GM12864 (cell line): ENCODE measurements around the gene SLC36A3.

ENCODE experiments used
- DNase-seq: peaks from one replicate; pipeline ENCODE4 v3.0.0-alpha.2; 2011; ENCODE audit warnings: low read depth
- H3K4me3 ChIP-seq: 2 replicates; pipeline ENCODE4 v1.5.1; 2011; ENCODE audit warnings: mild to moderate bottlenecking, low read depth, low read length, control low read depth
- TF ChIP-seq, protein P1 (sequence below): IDR thresholded peaks from 2 replicates; pipeline ENCODE4 v1.5.1; 2011; ENCODE audit warnings: low read depth, mild to moderate bottlenecking, moderate library complexity, low read length, control low read depth, inconsistent platforms; ENCODE audit errors: missing control alignments

Gene SLC36A3

DNA sequence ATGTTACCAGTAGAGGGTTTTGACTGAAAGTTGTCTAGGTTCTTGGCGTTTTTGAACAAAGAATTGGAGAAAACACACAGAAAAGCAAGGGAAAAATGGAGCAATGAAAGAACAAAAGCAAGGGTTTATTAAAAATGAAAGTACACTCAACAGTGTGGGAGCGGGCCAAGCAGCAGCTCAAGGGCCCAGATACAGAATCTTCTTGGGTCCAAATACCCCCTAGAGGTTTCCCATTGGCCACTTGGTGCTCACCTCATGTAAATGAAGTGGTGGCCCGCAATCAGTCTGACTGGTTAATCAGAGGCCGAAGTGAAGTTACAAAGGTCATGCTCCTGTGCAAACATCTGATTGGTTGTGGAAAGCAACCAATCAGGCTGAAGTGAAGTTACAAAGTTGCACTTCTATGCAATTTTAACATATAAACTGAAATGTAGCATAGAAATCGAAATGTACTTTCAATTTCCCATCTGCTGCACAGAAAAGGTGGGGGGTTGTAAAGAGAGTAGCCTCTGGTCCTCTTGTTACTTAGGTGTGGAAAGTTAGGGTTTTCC, 52.5 kb downstream of the SLC36A3 start:
- no peak overlapping the region for H3K4me3 ChIP-seq
- TF ChIP-seq, protein P1, sequence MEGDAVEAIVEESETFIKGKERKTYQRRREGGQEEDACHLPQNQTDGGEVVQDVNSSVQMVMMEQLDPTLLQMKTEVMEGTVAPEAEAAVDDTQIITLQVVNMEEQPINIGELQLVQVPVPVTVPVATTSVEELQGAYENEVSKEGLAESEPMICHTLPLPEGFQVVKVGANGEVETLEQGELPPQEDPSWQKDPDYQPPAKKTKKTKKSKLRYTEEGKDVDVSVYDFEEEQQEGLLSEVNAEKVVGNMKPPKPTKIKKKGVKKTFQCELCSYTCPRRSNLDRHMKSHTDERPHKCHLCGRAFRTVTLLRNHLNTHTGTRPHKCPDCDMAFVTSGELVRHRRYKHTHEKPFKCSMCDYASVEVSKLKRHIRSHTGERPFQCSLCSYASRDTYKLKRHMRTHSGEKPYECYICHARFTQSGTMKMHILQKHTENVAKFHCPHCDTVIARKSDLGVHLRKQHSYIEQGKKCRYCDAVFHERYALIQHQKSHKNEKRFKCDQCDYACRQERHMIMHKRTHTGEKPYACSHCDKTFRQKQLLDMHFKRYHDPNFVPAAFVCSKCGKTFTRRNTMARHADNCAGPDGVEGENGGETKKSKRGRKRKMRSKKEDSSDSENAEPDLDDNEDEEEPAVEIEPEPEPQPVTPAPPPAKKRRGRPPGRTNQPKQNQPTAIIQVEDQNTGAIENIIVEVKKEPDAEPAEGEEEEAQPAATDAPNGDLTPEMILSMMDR, result no peak
- no peak for DNase-seq

DNA sequence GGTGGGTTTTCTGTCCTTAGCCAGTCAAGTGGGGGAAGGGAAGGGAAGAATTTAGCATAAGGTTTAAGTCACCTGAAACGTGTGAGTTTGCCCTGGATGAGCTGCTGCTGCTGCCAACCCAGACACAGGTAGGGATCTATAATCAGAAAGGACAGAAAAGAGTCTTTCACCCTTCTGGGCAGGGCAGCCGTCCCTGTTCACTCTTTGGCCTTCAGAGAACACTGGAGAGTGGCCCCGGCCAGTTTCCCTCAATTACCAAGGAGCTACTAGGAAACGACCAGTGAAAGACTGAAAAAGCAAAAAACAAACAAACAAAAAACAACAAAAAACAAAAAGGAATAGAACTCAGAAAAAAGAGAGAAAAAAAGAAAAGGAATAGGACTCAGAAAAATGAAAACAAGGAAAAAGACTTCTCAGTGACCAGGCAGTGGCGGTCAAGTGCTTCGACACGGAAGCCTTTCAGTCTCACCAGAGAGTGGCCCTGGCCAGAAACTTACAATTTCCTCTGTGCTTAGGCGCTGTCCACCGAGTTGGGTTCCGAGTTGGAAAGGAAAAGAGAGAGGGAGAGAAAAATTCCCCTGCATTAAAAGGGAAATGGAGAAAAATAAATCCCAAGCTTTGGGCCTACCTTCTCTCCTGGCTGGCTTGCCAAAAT, 53.1 kb downstream of the SLC36A3 start:
- no peak for DNase-seq
- TF ChIP-seq, protein P1, result no peak
- H3K4me3 ChIP-seq, result no peak overlapping the region

DNA sequence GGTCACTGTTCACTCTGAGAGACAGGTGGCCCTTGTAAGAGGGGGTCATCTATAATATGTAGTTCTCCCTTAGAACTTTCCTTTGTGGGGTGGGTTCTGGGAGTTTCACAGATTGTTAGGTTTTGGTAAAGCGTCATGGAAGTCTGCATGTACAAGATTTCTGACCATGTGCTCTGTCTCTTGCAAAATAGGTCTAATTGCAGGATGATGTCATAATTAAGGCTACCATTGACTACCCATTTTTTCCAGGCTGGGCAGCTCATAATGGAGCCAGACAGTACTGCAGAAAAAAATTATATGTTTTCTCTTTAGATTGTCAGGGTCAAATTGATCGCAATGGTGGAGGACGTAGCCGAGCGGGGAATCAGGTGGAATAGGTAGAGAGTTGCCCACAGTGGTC, 54.3 kb downstream of the SLC36A3 start:
- TF ChIP-seq, protein P1, result no peak
- H3K4me3 ChIP-seq, result no peak overlapping the region
- DNase-seq, result no peak

DNA sequence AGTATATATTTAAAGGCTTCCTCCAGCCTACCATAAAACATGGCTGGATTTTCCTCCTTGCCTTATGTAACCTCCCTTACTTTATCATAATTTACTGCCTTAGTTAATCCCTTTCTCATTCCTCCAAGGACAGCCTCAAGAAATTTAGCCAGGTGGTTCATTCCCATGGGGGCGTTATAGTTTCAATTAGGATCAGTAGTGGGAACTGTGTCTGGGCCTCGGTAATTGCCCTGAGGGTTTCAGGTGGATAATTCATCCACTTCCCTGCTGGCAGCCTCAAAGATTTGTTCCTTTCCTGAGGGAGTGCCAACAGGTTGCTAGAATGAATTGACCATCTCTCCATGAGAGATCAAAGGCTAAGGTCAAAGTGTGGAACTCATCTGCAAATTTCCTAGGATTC, 54.9 kb downstream of the SLC36A3 start:
- no peak for DNase-seq
- no peak overlapping the region for H3K4me3 ChIP-seq
- TF ChIP-seq, protein P1, result no peak

DNA sequence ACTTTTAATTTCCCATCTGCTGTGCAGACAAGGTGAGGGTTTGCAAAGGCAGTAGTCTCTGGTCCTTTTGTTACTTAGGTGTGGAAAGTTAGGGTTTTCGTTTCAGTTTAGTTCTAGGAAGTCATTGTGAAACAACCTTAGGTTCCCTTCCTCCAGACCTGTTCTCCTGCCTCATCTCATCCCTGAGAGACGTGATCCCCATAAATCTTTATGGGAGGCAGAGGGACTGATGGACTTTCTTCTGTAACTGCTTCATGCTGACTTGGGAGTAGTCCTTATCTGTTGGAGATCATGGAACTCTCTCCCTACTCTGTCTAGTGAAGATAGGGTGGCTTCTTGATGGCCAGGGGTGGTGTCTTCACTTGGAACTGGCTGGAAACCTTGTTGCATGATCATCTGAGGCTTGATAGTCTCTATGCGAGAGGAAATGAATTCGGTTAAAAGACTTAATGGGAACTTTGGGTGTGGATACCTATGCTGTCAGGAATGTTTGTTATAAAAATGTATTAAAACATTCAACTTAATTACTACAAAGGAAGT, 57.8 kb downstream of the SLC36A3 start:
- TF ChIP-seq, protein P1, result no peak
- DNase-seq, result no peak

DNA sequence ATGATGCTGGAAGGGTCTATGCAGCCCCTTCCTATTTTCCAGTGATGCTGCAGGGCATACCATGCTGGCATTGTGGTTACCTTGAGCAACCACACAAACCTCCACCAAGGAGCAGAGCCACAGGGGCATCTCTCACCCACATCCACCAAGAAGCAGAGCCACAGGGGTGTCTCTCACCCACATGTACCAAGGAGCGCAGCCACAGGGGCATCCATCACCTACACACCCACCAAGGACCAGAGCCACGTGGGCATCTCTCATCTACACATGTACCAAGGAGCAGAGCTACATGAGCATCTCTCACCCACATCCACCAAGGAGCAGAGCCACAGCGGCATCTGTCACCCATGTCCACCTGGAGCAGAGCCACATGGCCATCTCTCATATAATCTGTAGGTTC, 59.4 kb downstream of the SLC36A3 start:
- H3K4me3 ChIP-seq, result no peak overlapping the region
- TF ChIP-seq, protein P1, result no peak
- no peak for DNase-seq

More for the DNA sequence above, 57.8 kb downstream of the SLC36A3 start:
- H3K4me3 ChIP-seq, result no peak overlapping the region

DNA sequence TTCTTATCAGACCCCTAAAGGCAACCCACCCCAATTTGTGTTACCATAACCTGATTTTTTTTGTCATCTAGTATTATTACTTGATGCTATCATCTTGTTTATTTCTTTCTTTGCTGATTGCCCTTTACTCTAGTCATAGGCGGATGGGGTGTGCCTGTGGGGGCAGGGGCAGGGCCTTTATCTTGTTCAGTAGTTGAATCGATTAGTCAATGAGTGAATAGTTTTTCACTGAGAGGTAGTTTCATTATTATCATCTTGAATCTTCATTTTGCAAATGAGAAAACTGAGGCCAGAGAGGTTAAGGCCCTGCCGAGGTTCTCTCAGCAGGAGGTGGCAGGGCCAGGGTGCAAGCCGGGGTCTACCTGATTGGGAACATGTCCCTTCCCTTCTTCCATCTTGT, 60.0 kb downstream of the SLC36A3 start:
- TF ChIP-seq, protein P1, result no peak
- no peak for DNase-seq
- H3K4me3 ChIP-seq, result no peak overlapping the region
